B cell (primary cell): Measurements from ENCODE around the gene NAA40. TPM values are rescaled to one million over a fixed set of nuclear protein-coding genes. Genes with fewer than 3 reads are reported as not detected.

ENCODE experiments used
- ATAC-seq: fragments of 200-7000 bp; cut with Tn5 transposase; one replicate; pipeline ENCODE4 v1.10.0; 2021; ENCODE audit warnings: low read depth, mild to moderate bottlenecking, moderate number of reproducible peaks, moderate library complexity
- CTCF ChIA-PET: fragments of 350-600 bp; sonication (Branson Sonifier 250); formaldehyde crosslinking; loops from one replicate; lab custom pipeline; 2021; ENCODE audit warnings: antibody characterized with exemption, inconsistent platforms; lab: Charles Lee
- POLR2A ChIA-PET: fragments of 350-600 bp; sonication (Branson Sonifier 250); formaldehyde crosslinking; loops from one replicate; lab custom pipeline; 2021; ENCODE audit warnings: antibody characterized with exemption; lab: Charles Lee
- DNase-seq: peaks from one replicate; pipeline ENCODE4 v3.0.0; 2013
- H2AFZ ChIP-seq: 2 replicates; pipeline ENCODE4 v1.6.1; 2012; ENCODE audit warnings: mild to moderate bottlenecking, low read depth, low read length; ENCODE audit not compliant: insufficient read depth, poor library complexity, severe bottlenecking
- H3K27ac ChIP-seq, 2 donors: 1 replicate in 1 of 2; 2 replicates in 1 of 2; pipeline ENCODE4 v1.5.1; 2012 to 2013; ENCODE audit warnings: low read length in 2 of 2, mild to moderate bottlenecking in 2 of 2, moderate library complexity in 1 of 2
- H3K27me3 ChIP-seq, 4 experiments: fragments of 200-600 bp in 1 of 4; sonication (generic) in 1 of 4; replicated peaks in 1 of 4; 1 replicate in 2 of 4; 2 replicates in 2 of 4; pipeline versions ENCODE4 v1.6.1 to v1.7.0; 2013 to 2016; ENCODE audit warnings: low read length in 3 of 4, mild to moderate bottlenecking in 2 of 4, mixed read lengths in 1 of 4, moderate library complexity in 1 of 4; ENCODE audit not compliant: insufficient read depth in 4 of 4, control insufficient read depth in 3 of 4; ENCODE audit errors: control extremely low read depth in 1 of 4
- H3K36me3 ChIP-seq, 2 experiments: replicated peaks in 1 of 2; 1 replicate in 1 of 2; 2 replicates in 1 of 2; pipeline versions ENCODE4 v1.6.1 to v1.7.1; 2013; ENCODE audit warnings: low read length in 1 of 2; ENCODE audit not compliant: insufficient read depth in 2 of 2, control insufficient read depth in 1 of 2; ENCODE audit errors: control extremely low read depth in 1 of 2, extremely low read depth in 1 of 2
- H3K4me1 ChIP-seq, 2 donors: fragments of 200-600 bp in 1 of 2; sonication (generic) in 1 of 2; 1 replicate in 1 of 2; 2 replicates in 1 of 2; pipeline versions ENCODE4 v1.5.1 to v1.6.1; 2013 to 2017; ENCODE audit warnings: low read length in 2 of 2; ENCODE audit not compliant: control insufficient read depth in 2 of 2, insufficient read depth in 2 of 2
- H3K4me2 ChIP-seq: replicated peaks from 2 replicates; pipeline ENCODE3; 2012; ENCODE audit warnings: mild to moderate bottlenecking, low read depth, low read length; ENCODE audit not compliant: poor library complexity, severe bottlenecking
- H3K4me3 ChIP-seq, 5 experiments: fragments of 200-600 bp in 1 of 5; sonication (generic) in 1 of 5; 1 replicate in 3 of 5; 2 replicates in 2 of 5; pipeline versions ENCODE4 v1.5.1 to v1.7.0; 2011 to 2016; ENCODE audit warnings: low read length in 4 of 5, mild to moderate bottlenecking in 4 of 5, low read depth in 2 of 5, control low read depth in 1 of 5, moderate library complexity in 1 of 5; ENCODE audit not compliant: insufficient read depth in 1 of 5; ENCODE audit errors: control extremely low read depth in 1 of 5, extremely low read depth in 1 of 5
- H3K79me2 ChIP-seq: fragments of 200-600 bp; sonication (generic); one replicate; pipeline ENCODE4 v1.6.0; 2016; ENCODE audit warnings: low read length; ENCODE audit not compliant: control insufficient read depth, insufficient read depth
- H3K9ac ChIP-seq: fragments of 200-600 bp; sonication (generic); 2 replicates; pipeline ENCODE4 v1.6.1; 2017; ENCODE audit warnings: mild to moderate bottlenecking, low read length, moderate library complexity
- H3K9me3 ChIP-seq, 3 donors: one replicate each; pipeline versions ENCODE4 v1.6.1 to v1.7.1; 2013; ENCODE audit warnings: low read length in 2 of 3; ENCODE audit not compliant: control insufficient read depth in 2 of 3, insufficient read depth in 1 of 3; ENCODE audit errors: control extremely low read depth in 1 of 3
- H4K20me1 ChIP-seq: 2 replicates; pipeline ENCODE4 v1.6.0; 2012; ENCODE audit warnings: mild to moderate bottlenecking, low read length; ENCODE audit not compliant: insufficient read depth, control insufficient read depth, poor library complexity, severe bottlenecking
- H3K27ac Mint-ChIP-seq: one replicate; pipeline ENCODE4 v1.8.0; 2021; ENCODE audit warnings: mixed read lengths
- H3K27me3 Mint-ChIP-seq: one replicate; pipeline ENCODE4 v1.8.0; 2021; ENCODE audit warnings: mixed read lengths
- H3K4me1 Mint-ChIP-seq: one replicate; pipeline ENCODE4 v1.8.0; 2021; ENCODE audit warnings: mixed read lengths
- H3K4me3 Mint-ChIP-seq: one replicate; pipeline ENCODE4 v1.8.0; 2021; ENCODE audit warnings: mixed read lengths
- H3K9me3 Mint-ChIP-seq: one replicate; pipeline ENCODE4 v1.8.0; 2022; ENCODE audit warnings: mixed read lengths; ENCODE audit not compliant: insufficient read depth
- EZH2 ChIP-seq: IDR thresholded peaks from 2 replicates; pipeline ENCODE4 v1.6.1; 2012; ENCODE audit warnings: borderline replicate concordance, low read depth, mild to moderate bottlenecking, moderate library complexity, low read length; ENCODE audit not compliant: insufficient read depth, poor library complexity, severe bottlenecking
- WGBS: methylation state at CpG from one replicate; pipeline ENCODE4 v1.1.5; 2013; ENCODE audit warnings: missing lambda C conversion rate; ENCODE audit not compliant: insufficient coverage; 5-methylcytosine and 5-hydroxymethylcytosine counted together
- intact Hi-C: fragments of 100-400 bp; cut with micrococcal nuclease; formaldehyde crosslinking; loops from one replicate; pipeline ENCODE4 v1.10.0; 2022
- polyA minus RNA-seq: library from RNA; depleted of rRNA, polyadenylated mRNA; stranded (reverse); fragments of >200 nt; gene quantifications from 2 replicates; pipeline ENCODE4 v1.2.3, GENCODE V29; 2012
- polyA plus RNA-seq: library from polyadenylated mRNA; depleted of rRNA; stranded (reverse); fragments of >200 nt; gene quantifications from 2 replicates; pipeline ENCODE4 v1.2.3, GENCODE V29; 2012
- total RNA-seq, 2 donors: library from RNA; stranded (reverse); fragments of 120-200 nt in 1 of 2; gene quantifications; 1 replicate in 1 of 2; 2 replicates in 1 of 2; pipeline versions ENCODE4 v1.2.3 to v1.2.4, GENCODE V29; 2013 to 2022
- TF ChIP-seq, protein P1 (sequence below): fragments of 200-600 bp; IDR thresholded peaks from one replicate; pipeline ENCODE4 v1.8.0; 2022; ENCODE audit warnings: antibody characterized with exemption, mild to moderate bottlenecking

The NAA40 gene
- total RNA-seq, result 41.3 and 52.1 TPM in 2 replicates
- 14.7 TPM for total RNA-seq (2013)
- 47.7 and 64.6 TPM in 2 replicates for polyA plus RNA-seq
- polyA minus RNA-seq, result 8.4 and 12.7 TPM in 2 replicates

DNA sequence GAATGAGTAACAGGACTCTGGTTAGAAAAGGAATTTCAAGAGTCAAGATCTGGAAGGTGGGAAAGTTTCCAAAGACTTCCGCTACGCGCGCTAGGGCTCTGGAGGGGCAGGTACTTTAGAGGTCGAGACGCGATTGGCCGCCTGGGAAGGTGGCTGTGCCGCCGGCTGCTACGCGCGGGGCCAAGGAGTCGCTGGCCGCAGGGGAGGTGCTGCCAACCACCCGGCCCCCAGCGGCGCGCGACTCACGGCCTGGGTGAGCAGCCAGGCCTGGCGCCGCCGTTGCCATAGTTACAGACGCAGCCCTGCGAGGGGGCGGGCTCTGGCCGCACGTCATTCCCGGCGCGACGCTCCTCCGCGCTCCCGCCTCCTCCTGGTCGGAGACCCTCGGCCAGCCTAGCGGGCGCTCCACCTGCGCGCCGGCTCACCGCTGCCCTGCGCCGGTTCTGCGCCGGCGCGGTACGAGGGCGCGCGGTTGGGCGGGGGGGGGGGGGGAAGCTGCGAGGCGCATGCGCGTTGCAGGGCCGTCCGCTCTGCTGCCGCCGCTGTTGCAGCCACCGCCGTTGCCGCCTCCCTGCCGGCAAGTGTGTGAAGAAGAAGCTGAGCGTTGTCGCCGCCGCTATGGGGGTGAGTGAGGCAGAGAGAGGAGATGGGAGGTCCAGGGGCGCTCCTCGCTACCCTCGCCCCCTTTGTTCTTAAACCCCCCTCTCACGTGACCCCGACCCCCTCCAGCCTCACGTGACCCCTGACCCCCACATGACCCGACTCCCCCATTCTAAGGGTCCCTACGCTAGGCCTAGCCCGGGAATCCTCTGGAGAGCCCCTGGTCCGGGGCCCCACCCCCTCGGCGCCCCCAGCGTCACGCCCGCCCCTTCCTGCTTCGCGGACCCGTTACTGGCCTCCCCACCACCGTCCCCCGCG is at the start of gene NAA40:
Gene NAA40 (plus strand): TSS at position 524 of the 918 bp plus-strand sequence. CDS start 95 bp downstream, at position 619.
- H3K4me3 Mint-ChIP-seq, result peak within 1 kb of the TSS; percentile 88
- H3K4me3 ChIP-seq, result peak within 1 kb of the TSS; percentile 65 to 98 (median 72)
- under 1% methylated on average over 74 of the region's 92 CpGs for WGBS
- H3K36me3 ChIP-seq, result no peaks in the 10 kb centered on the region
- no peaks in the 10 kb centered on the region for H3K27me3 ChIP-seq
- peaks cover 33% of the 10 kb centered on the region for H3K79me2 ChIP-seq
- peaks cover 32% of the 10 kb centered on the region for H3K4me1 Mint-ChIP-seq
- no peak for TF ChIP-seq EZH2
- TF ChIP-seq, protein P1, sequence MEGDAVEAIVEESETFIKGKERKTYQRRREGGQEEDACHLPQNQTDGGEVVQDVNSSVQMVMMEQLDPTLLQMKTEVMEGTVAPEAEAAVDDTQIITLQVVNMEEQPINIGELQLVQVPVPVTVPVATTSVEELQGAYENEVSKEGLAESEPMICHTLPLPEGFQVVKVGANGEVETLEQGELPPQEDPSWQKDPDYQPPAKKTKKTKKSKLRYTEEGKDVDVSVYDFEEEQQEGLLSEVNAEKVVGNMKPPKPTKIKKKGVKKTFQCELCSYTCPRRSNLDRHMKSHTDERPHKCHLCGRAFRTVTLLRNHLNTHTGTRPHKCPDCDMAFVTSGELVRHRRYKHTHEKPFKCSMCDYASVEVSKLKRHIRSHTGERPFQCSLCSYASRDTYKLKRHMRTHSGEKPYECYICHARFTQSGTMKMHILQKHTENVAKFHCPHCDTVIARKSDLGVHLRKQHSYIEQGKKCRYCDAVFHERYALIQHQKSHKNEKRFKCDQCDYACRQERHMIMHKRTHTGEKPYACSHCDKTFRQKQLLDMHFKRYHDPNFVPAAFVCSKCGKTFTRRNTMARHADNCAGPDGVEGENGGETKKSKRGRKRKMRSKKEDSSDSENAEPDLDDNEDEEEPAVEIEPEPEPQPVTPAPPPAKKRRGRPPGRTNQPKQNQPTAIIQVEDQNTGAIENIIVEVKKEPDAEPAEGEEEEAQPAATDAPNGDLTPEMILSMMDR, result no peak
- DNase-seq (peak; percentile 98), ATAC-seq (peak; percentile 87)
- peak within 1 kb of the TSS; percentile 97 for H3K4me2 ChIP-seq
- ChIA-PET CTCF (interaction anchor here (1.0 to 2.5 kb wide), 5 partner anchors 18 to 124 kb away, joined by 3 to 10 read pairs (median 3); partner anchors contain the start of gene MARK2), POLR2A (interaction anchor here (0.6 to 1.1 kb wide), 3 partner anchors 84 to 246 kb away, joined by 3 to 9 read pairs (median 6); partner anchors contain the start of gene MARK2)
- no peaks in the 10 kb centered on the region for H3K27me3 Mint-ChIP-seq
- intact Hi-C loops, result loop anchor here (1.0 to 5.0 kb wide), 8 partner anchors 20 to 371 kb away; partner anchors contain the start of genes COX8A, OTUB1 and ZFTA
- peak within 1 kb of the TSS; percentile 82 for H3K9ac ChIP-seq
- no peaks in the 10 kb centered on the region for H3K9me3 ChIP-seq
- no peaks in the 10 kb centered on the region for H3K9me3 Mint-ChIP-seq
- peak within 1 kb of the TSS; percentile 91 for H2AFZ ChIP-seq
- peak within 1 kb of the TSS; percentile 55 to 72 for H3K27ac ChIP-seq
- peaks cover 7% of the 10 kb centered on the region for H4K20me1 ChIP-seq
- H3K4me1 ChIP-seq, result peaks cover 27 to 35% of the 10 kb centered on the region in 2 donors
- peak within 1 kb of the TSS; percentile 82 for H3K27ac Mint-ChIP-seq
